HepG2 (cell line): ENCODE measurements around the gene CASKIN2. TPM values are rescaled to one million over a fixed set of nuclear protein-coding genes. Genes with fewer than 3 reads are reported as not detected.

Experiments
- GTF2F1 ChIP-seq: fragments of 150-350 bp; IDR thresholded peaks from 2 replicates; pipeline ENCODE4 v1.6.1; 2014; ENCODE audit warnings: low read length
- IRF2 ChIP-seq: IDR thresholded peaks from 2 replicates; pipeline ENCODE4 v1.6.1; 2018; ENCODE audit warnings: missing genetic modification reagents, missing compliant biosample characterization
- KDM2A ChIP-seq: sonication (generic); formaldehyde crosslinking; IDR thresholded peaks from 2 replicates; pipeline ENCODE4 v1.4.0; 2020; ENCODE audit warnings: low read depth, missing genetic modification reagents, borderline replicate concordance
- KLF9 ChIP-seq: IDR thresholded peaks from 2 replicates; pipeline ENCODE4 v1.6.1; 2016; ENCODE audit warnings: low read depth
- MXD4 ChIP-seq: IDR thresholded peaks from 2 replicates; pipeline ENCODE4 v1.6.1; 2016; ENCODE audit warnings: mild to moderate bottlenecking, missing biosample characterization, missing genetic modification reagents
- MYC ChIP-seq: sonication (generic); formaldehyde crosslinking; IDR thresholded peaks from 2 replicates; pipeline ENCODE4 v1.9.0; 2021; ENCODE audit warnings: missing genetic modification reagents, borderline replicate concordance
- POLR2G ChIP-seq: fragments of 200-400 bp; formaldehyde crosslinking; IDR thresholded peaks from 2 replicates; pipeline ENCODE4 v1.6.1; 2018; ENCODE audit warnings: mild to moderate bottlenecking, low read depth, low read length, moderate library complexity
- SALL2 ChIP-seq: sonication (generic); formaldehyde crosslinking; IDR thresholded peaks from 2 replicates; pipeline ENCODE4 v1.8.1; 2023; ENCODE audit warnings: mild to moderate bottlenecking, missing genetic modification reagents, inconsistent platforms
- ZFP36L1 ChIP-seq: sonication (generic); formaldehyde crosslinking; IDR thresholded peaks from 2 replicates; pipeline ENCODE4 v1.8.0; 2022; ENCODE audit warnings: mild to moderate bottlenecking, missing genetic modification reagents, moderate library complexity
- ZNF333 ChIP-seq: sonication (generic); formaldehyde crosslinking; IDR thresholded peaks from 2 replicates; pipeline ENCODE4 v1.4.0; 2020; ENCODE audit warnings: mild to moderate bottlenecking, missing genetic modification reagents, borderline replicate concordance
- ZNF660 ChIP-seq: sonication (generic); formaldehyde crosslinking; IDR thresholded peaks from 2 replicates; pipeline ENCODE4 v1.5.1; 2020; ENCODE audit warnings: mild to moderate bottlenecking, low read depth, missing genetic modification reagents, borderline replicate concordance
- ZNF747 ChIP-seq: sonication (generic); formaldehyde crosslinking; IDR thresholded peaks from 2 replicates; pipeline ENCODE4 v1.8.1; 2023; ENCODE audit warnings: missing genetic modification reagents, mild to moderate bottlenecking, borderline replicate concordance
- ZNF768 ChIP-seq: sonication (generic); formaldehyde crosslinking; IDR thresholded peaks from 2 replicates; pipeline ENCODE4 v1.4.0; 2020; ENCODE audit warnings: missing genetic modification reagents
- ZZZ3 ChIP-seq: sonication (generic); formaldehyde crosslinking; IDR thresholded peaks from 2 replicates; pipeline ENCODE4 v1.4.0; 2020; ENCODE audit warnings: missing genetic modification reagents, mild to moderate bottlenecking, borderline replicate concordance
- polyA plus RNA-seq, 8 experiments: library from polyadenylated mRNA; depleted of rRNA in 3 of 8; stranded (reverse) in 7 of 8; unstranded in 1 of 8; fragments of >200 nt; fragmentation: Illumina TruSeq in 4 of 8; extraction: Trizol in 4 of 8; gene quantifications; 2 replicates each; pipeline versions ENCODE4 v1.2.1 to v1.2.3, GENCODE V29; 2011 to 2016; ENCODE audit warnings: low read depth in 4 of 8, missing spikeins in 1 of 8, mixed read lengths in 1 of 8; ENCODE audit not compliant: insufficient read depth in 1 of 8
- total RNA-seq, 5 experiments: library from RNA; depleted of rRNA; stranded (reverse); fragments of >200 nt; fragmentation: Illumina TruSeq; extraction: Trizol; gene quantifications; 2 replicates each; pipeline ENCODE4 v1.2.3, GENCODE V29; 2016; ENCODE audit warnings: low read depth in 1 of 5
- TF ChIP-seq, protein P1 (sequence below): sonication (generic); formaldehyde crosslinking; IDR thresholded peaks from 2 replicates; pipeline ENCODE4 v1.4.0; 2020; ENCODE audit warnings: missing genetic modification reagents
- TF ChIP-seq, protein P2 (sequence below): sonication (generic); formaldehyde crosslinking; IDR thresholded peaks from 2 replicates; pipeline ENCODE4 v1.4.0; 2020; ENCODE audit warnings: missing genetic modification reagents
- TF ChIP-seq, protein P3 (sequence below): sonication (generic); formaldehyde crosslinking; IDR thresholded peaks from 2 replicates; pipeline ENCODE4 v1.5.1; 2020; ENCODE audit warnings: mild to moderate bottlenecking, missing genetic modification reagents, moderate library complexity
- TF ChIP-seq, protein P4 (sequence below): sonication (generic); formaldehyde crosslinking; IDR thresholded peaks from 2 replicates; pipeline ENCODE4 v1.4.0; 2020; ENCODE audit warnings: missing genetic modification reagents
- TF ChIP-seq, protein P5 (sequence below): sonication (generic); formaldehyde crosslinking; IDR thresholded peaks from 2 replicates; pipeline ENCODE4 v1.4.0; 2020; ENCODE audit warnings: missing genetic modification reagents, borderline replicate concordance

CASKIN2 gene
- total and polyA plus RNA-seq, 2 of the 13 experiments (the other 11 are each of a cell fraction or from before 2014, with no cell fraction given): 5.2 to 7.8 TPM

DNA sequence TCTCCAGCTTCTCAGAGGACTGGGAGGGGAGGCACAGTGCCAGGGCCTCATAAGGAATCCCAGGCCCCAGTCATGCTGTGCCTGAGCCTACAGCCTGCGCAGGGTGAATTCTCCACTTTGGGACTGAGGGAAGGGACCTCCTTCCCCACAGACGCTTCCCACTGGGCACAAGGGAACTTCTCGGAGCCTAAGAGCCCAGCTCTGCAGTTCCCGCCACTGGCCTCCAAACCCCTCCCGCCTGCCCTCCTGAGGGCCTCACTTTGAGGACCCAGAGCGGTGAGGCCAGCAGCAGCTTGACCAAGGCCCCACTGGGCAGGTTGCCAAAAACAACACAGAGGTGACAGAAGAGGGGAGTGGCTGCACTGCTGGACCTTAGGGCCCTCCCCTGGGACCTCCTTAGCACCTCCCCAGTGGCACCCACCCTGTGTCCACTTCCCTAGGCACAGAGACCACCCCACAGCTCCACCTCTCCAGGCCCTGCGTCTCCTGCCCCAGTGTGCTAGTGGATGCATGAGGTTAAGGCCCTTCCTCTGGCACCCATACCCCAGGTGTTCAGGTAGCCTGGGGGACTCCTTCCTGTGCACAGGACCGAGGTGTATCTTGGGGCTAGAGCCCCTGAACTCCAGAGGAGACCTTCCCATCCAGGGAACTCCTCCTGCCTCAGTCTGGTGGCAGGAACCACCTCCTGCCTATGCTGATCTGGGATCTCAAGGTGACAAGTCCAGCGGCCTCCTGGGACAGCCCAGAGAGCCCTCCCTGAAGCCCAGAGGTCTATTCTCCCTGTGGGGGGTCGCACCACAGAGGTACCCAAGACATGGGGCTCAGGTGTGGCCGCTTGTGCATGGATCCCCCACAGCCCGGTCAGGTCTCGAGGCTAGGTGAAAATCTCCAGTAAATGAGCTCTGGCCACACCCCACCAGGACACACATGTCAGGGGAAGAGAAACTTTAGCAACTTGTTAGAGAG lies 3.4 kb downstream of the CASKIN2 start (continued):
- TF ChIP-seq MYC (CRISPR knock-in tag): peak; percentile 60; the same call in 1 of the 2 replicates
- peak; percentile 86 for TF ChIP-seq ZNF768 (CRISPR knock-in tag)
- TF ChIP-seq ZNF333: peak; percentile 69; the same call in 1 of the 2 replicates
- TF ChIP-seq, protein P1, sequence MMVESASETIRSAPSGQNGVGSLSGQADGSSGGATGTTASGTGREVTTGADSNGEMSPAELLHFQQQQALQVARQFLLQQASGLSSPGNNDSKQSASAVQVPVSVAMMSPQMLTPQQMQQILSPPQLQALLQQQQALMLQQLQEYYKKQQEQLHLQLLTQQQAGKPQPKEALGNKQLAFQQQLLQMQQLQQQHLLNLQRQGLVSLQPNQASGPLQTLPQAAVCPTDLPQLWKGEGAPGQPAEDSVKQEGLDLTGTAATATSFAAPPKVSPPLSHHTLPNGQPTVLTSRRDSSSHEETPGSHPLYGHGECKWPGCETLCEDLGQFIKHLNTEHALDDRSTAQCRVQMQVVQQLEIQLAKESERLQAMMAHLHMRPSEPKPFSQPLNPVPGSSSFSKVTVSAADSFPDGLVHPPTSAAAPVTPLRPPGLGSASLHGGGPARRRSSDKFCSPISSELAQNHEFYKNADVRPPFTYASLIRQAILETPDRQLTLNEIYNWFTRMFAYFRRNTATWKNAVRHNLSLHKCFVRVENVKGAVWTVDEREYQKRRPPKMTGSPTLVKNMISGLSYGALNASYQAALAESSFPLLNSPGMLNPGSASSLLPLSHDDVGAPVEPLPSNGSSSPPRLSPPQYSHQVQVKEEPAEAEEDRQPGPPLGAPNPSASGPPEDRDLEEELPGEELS (CRISPR knock-in tag): peak; percentile 92
- TF ChIP-seq, protein P2, sequence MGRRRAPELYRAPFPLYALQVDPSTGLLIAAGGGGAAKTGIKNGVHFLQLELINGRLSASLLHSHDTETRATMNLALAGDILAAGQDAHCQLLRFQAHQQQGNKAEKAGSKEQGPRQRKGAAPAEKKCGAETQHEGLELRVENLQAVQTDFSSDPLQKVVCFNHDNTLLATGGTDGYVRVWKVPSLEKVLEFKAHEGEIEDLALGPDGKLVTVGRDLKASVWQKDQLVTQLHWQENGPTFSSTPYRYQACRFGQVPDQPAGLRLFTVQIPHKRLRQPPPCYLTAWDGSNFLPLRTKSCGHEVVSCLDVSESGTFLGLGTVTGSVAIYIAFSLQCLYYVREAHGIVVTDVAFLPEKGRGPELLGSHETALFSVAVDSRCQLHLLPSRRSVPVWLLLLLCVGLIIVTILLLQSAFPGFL (CRISPR knock-in tag): no peak
- TF ChIP-seq MXD4 (CRISPR knock-in tag): 0 out of 2 replicates have a peak, but pooled peaks have one; percentile 51
- TF ChIP-seq, protein P3, sequence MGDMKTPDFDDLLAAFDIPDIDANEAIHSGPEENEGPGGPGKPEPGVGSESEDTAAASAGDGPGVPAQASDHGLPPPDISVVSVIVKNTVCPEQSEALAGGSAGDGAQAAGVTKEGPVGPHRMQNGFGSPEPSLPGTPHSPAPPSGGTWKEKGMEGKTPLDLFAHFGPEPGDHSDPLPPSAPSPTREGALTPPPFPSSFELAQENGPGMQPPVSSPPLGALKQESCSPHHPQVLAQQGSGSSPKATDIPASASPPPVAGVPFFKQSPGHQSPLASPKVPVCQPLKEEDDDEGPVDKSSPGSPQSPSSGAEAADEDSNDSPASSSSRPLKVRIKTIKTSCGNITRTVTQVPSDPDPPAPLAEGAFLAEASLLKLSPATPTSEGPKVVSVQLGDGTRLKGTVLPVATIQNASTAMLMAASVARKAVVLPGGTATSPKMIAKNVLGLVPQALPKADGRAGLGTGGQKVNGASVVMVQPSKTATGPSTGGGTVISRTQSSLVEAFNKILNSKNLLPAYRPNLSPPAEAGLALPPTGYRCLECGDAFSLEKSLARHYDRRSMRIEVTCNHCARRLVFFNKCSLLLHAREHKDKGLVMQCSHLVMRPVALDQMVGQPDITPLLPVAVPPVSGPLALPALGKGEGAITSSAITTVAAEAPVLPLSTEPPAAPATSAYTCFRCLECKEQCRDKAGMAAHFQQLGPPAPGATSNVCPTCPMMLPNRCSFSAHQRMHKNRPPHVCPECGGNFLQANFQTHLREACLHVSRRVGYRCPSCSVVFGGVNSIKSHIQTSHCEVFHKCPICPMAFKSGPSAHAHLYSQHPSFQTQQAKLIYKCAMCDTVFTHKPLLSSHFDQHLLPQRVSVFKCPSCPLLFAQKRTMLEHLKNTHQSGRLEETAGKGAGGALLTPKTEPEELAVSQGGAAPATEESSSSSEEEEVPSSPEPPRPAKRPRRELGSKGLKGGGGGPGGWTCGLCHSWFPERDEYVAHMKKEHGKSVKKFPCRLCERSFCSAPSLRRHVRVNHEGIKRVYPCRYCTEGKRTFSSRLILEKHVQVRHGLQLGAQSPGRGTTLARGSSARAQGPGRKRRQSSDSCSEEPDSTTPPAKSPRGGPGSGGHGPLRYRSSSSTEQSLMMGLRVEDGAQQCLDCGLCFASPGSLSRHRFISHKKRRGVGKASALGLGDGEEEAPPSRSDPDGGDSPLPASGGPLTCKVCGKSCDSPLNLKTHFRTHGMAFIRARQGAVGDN (CRISPR knock-in tag): peak; percentile 98
- TF ChIP-seq KDM2A (CRISPR knock-in tag): peak; percentile 79; the same call in 1 of the 2 replicates
- TF ChIP-seq GTF2F1: peak; percentile 80; the same call in 1 of the 2 replicates
- no peak for TF ChIP-seq ZZZ3 (CRISPR knock-in tag)
- TF ChIP-seq IRF2 (CRISPR knock-in tag): peak; percentile 97
- 0 out of 2 replicates have a peak, but pooled peaks have one; percentile 33 for TF ChIP-seq KLF9
- TF ChIP-seq ZNF660: no peak
- TF ChIP-seq POLR2G: no peak
- TF ChIP-seq, protein P4, sequence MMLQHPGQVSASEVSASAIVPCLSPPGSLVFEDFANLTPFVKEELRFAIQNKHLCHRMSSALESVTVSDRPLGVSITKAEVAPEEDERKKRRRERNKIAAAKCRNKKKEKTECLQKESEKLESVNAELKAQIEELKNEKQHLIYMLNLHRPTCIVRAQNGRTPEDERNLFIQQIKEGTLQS (CRISPR knock-in tag): no peak
- TF ChIP-seq ZFP36L1 (CRISPR knock-in tag): peak; percentile 90; the same call in 1 of the 2 replicates
- peak; percentile 94 for TF ChIP-seq SALL2
- TF ChIP-seq, protein P5, sequence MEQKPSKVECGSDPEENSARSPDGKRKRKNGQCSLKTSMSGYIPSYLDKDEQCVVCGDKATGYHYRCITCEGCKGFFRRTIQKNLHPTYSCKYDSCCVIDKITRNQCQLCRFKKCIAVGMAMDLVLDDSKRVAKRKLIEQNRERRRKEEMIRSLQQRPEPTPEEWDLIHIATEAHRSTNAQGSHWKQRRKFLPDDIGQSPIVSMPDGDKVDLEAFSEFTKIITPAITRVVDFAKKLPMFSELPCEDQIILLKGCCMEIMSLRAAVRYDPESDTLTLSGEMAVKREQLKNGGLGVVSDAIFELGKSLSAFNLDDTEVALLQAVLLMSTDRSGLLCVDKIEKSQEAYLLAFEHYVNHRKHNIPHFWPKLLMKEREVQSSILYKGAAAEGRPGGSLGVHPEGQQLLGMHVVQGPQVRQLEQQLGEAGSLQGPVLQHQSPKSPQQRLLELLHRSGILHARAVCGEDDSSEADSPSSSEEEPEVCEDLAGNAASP (CRISPR knock-in tag): peak; percentile 89
- peak; percentile 92 for TF ChIP-seq ZNF747
